MM.1S (cell line): ENCODE measurements around the gene AKAP1.

Experiments
- DNase-seq: peaks from one replicate; pipeline ENCODE4 v3.0.0-alpha.2; 2015
- H2AFZ ChIP-seq: fragments of 300-600 bp; sonication (generic); 2 replicates; pipeline ENCODE4 v1.6.0; 2016; ENCODE audit warnings: antibody characterized with exemption, low read length
- H3F3A ChIP-seq: fragments of 300-600 bp; sonication (generic); 2 replicates; pipeline ENCODE4 v1.6.1; 2016; ENCODE audit warnings: mild to moderate bottlenecking, antibody characterized with exemption, low read length, moderate library complexity, mixed read lengths; ENCODE audit not compliant: insufficient read depth
- H3K27ac ChIP-seq: fragments of 300-600 bp; sonication (generic); 2 replicates; pipeline ENCODE4 v1.5.1; 2016; ENCODE audit warnings: mild to moderate bottlenecking, low read length
- H3K27me3 ChIP-seq: fragments of 300-600 bp; sonication (generic); replicated peaks from 2 replicates; pipeline ENCODE4 v1.6.0; 2016; ENCODE audit warnings: low read length; ENCODE audit not compliant: insufficient read depth
- H3K36me3 ChIP-seq: fragments of 300-600 bp; sonication (generic); replicated peaks from 2 replicates; pipeline ENCODE4 v1.6.1; 2016; ENCODE audit warnings: mild to moderate bottlenecking, low read length, mixed read lengths; ENCODE audit not compliant: insufficient read depth
- H3K4me1 ChIP-seq: fragments of 300-600 bp; sonication (generic); 2 replicates; pipeline ENCODE4 v1.6.1; 2016; ENCODE audit warnings: low read length, mixed read lengths
- H3K4me2 ChIP-seq: fragments of 300-600 bp; sonication (generic); 2 replicates; pipeline ENCODE4 v1.6.0; 2016; ENCODE audit warnings: low read depth, low read length
- H3K4me3 ChIP-seq: fragments of 300-600 bp; sonication (generic); 2 replicates; pipeline ENCODE4 v1.5.1; 2016; ENCODE audit warnings: low read length, mixed read lengths
- H3K79me2 ChIP-seq: fragments of 300-600 bp; sonication (generic); 2 replicates; pipeline ENCODE4 v1.6.1; 2016; ENCODE audit warnings: mixed run types, low read length, mixed read lengths
- H3K9ac ChIP-seq: fragments of 300-600 bp; sonication (generic); 2 replicates; pipeline ENCODE4 v1.6.1; 2016; ENCODE audit warnings: low read length, mixed read lengths
- H3K9me2 ChIP-seq: fragments of 300-600 bp; sonication (generic); replicated peaks from 2 replicates; pipeline ENCODE4 v1.6.1; 2016; ENCODE audit warnings: mild to moderate bottlenecking, low read length, mixed read lengths; ENCODE audit not compliant: insufficient read depth
- H3K9me3 ChIP-seq: fragments of 300-600 bp; sonication (generic); replicated peaks from 2 replicates; pipeline ENCODE4 v1.6.1; 2016; ENCODE audit warnings: mild to moderate bottlenecking, low read length, mixed read lengths; ENCODE audit not compliant: insufficient read depth
- H4K20me1 ChIP-seq: fragments of 300-600 bp; sonication (generic); 2 replicates; pipeline ENCODE4 v1.6.1; 2016; ENCODE audit warnings: mild to moderate bottlenecking, low read length, moderate library complexity, mixed read lengths; ENCODE audit not compliant: insufficient read depth
- CTCF ChIP-seq: fragments of 300-600 bp; sonication (generic); IDR thresholded peaks from 2 replicates; pipeline ENCODE4 v1.5.1; 2016; ENCODE audit warnings: antibody characterized with exemption, low read length, mixed read lengths
- EZH2 ChIP-seq: fragments of 300-600 bp; sonication (generic); optimal IDR thresholded peaks from 2 replicates; pipeline ENCODE3; 2017; ENCODE audit warnings: low read depth, mild to moderate bottlenecking, antibody characterized with exemption, low read length, mixed read lengths
- EZH2phosphoT487 ChIP-seq: fragments of 300-600 bp; sonication (generic); IDR thresholded peaks from 2 replicates; pipeline ENCODE4 v1.6.1; 2018; ENCODE audit warnings: antibody characterized with exemption, low read length

Gene AKAP1

GRCh38 chr17:57048096-57048495 lies 37.0 kb upstream of the AKAP1 start:
- Histone ChIP-seq H3K79me2 (no peaks in the 10 kb centered on the region), H3K9ac (no peak overlapping the region), H3K9me2 (no peaks in the 10 kb centered on the region), H4K20me1 (no peaks in the 10 kb centered on the region), H3K36me3 (no peaks in the 10 kb centered on the region), H2AFZ (no peak overlapping the region), H3K27ac (no peak overlapping the region), H3K4me1 (no peaks in the 10 kb centered on the region), H3K4me2 (no peak overlapping the region), H3K27me3 (no peaks in the 10 kb centered on the region), H3K9me3 (no peaks in the 10 kb centered on the region), H3K4me3 (no peak overlapping the region), H3F3A (no peaks in the 10 kb centered on the region)
- no peak for DNase-seq
- no peak for TF ChIP-seq EZH2
- TF ChIP-seq EZH2phosphoT487: no peak
- no peak for TF ChIP-seq CTCF

- H2AFZ ChIP-seq: no peak overlapping the region
These were observed 34.7 kb upstream of the AKAP1 start for GRCh38 chr17:57050306-57050705.

GRCh38 chr17:57051886-57052361 lies 33.1 kb upstream of the AKAP1 start:
- Histone ChIP-seq H3K9me2 (no peaks in the 10 kb centered on the region), H3K9me3 (no peaks in the 10 kb centered on the region), H3K36me3 (no peaks in the 10 kb centered on the region), H3K27me3 (no peaks in the 10 kb centered on the region), H3F3A (no peaks in the 10 kb centered on the region), H3K4me3 (no peak overlapping the region), H3K4me2 (no peak overlapping the region), H3K27ac (no peak overlapping the region), H4K20me1 (no peaks in the 10 kb centered on the region), H3K9ac (no peak overlapping the region), H3K79me2 (no peaks in the 10 kb centered on the region), H3K4me1 (peaks cover 5% of the 10 kb centered on the region), H2AFZ (no peak overlapping the region)
- DNase-seq: no peak
- TF ChIP-seq EZH2 (no peak), CTCF (no peak), EZH2phosphoT487 (no peak)

More at GRCh38 chr17:57050306-57050705, 34.7 kb upstream of the AKAP1 start:
- Histone ChIP-seq H3K27ac (no peak overlapping the region), H4K20me1 (no peaks in the 10 kb centered on the region), H3K79me2 (no peaks in the 10 kb centered on the region), H3K4me2 (no peak overlapping the region), H3K9ac (no peak overlapping the region), H3K36me3 (no peaks in the 10 kb centered on the region), H3K9me2 (no peaks in the 10 kb centered on the region), H3K27me3 (no peaks in the 10 kb centered on the region), H3K9me3 (no peaks in the 10 kb centered on the region), H3K4me3 (no peak overlapping the region), H3F3A (no peaks in the 10 kb centered on the region), H3K4me1 (peaks cover 5% of the 10 kb centered on the region)
- no peak for TF ChIP-seq CTCF
- TF ChIP-seq EZH2phosphoT487: no peak
- TF ChIP-seq EZH2: no peak
- DNase-seq: no peak
